Fibroblast of upper back skin (primary cell): ENCODE measurements around the gene CUL4A.
"Not testable (repeated sequence)": the region's sequence is repeated elsewhere in the genome, so short reads cannot be mapped to it uniquely, and the experiment has no call there.

ENCODE experiments used
- DNase-seq: peaks from one replicate; pipeline ENCODE4 v3.0.0-alpha.2; 2013

CUL4A gene

GRCh38 chr13:113209336-113209758 lies at the start of gene CUL4A:
Gene CUL4A (plus strand): TSS chr13:113209613. CDS start chr13:113209628, 15 bp downstream.
- DNase-seq, result peak; percentile 79

- DNase-seq, result no peak
These were observed 49.7 kb upstream of the CUL4A start for GRCh38 chr13:113159701-113160100.

- DNase-seq, result no peak
These were observed 48.4 kb upstream of the CUL4A start for GRCh38 chr13:113160983-113161382.

- DNase-seq, result no peak
These were observed 48.0 kb upstream of the CUL4A start for GRCh38 chr13:113161433-113161832.

GRCh38 chr13:113161975-113162374 lies 47.4 kb upstream of the CUL4A start:
- DNase-seq, result not testable (repeated sequence)

- DNase-seq, result no peak
These were observed 46.4 kb upstream of the CUL4A start for GRCh38 chr13:113162783-113163685.

GRCh38 chr13:113164492-113164891 lies 44.9 kb upstream of the CUL4A start:
- DNase-seq, result no peak

- DNase-seq, result no peak
These were observed 43.1 kb upstream of the CUL4A start for GRCh38 chr13:113166266-113166665.

GRCh38 chr13:113166681-113167080 lies 42.7 kb upstream of the CUL4A start:
- DNase-seq, result no peak

- no peak for DNase-seq
These were observed 42.3 kb upstream of the CUL4A start for GRCh38 chr13:113167155-113167554.

GRCh38 chr13:113167575-113167974 lies 41.8 kb upstream of the CUL4A start:
- no peak for DNase-seq

GRCh38 chr13:113168211-113168610 lies 41.2 kb upstream of the CUL4A start:
- no peak for DNase-seq

GRCh38 chr13:113169277-113170272 lies 39.8 kb upstream of the CUL4A start:
- no peak for DNase-seq

GRCh38 chr13:113170511-113170910 lies 38.9 kb upstream of the CUL4A start:
- no peak for DNase-seq

GRCh38 chr13:113171250-113172125 lies 37.9 kb upstream of the CUL4A start:
- no peak for DNase-seq

GRCh38 chr13:113172419-113172926 lies 36.9 kb upstream of the CUL4A start:
- DNase-seq, result no peak

GRCh38 chr13:113176280-113176679 lies 33.1 kb upstream of the CUL4A start:
- no peak for DNase-seq

GRCh38 chr13:113176822-113177221 lies 32.6 kb upstream of the CUL4A start:
- DNase-seq, result no peak

- DNase-seq, result peak; percentile 93
These were observed 31.1 kb upstream of the CUL4A start for GRCh38 chr13:113178070-113178895.

- no peak for DNase-seq
These were observed 30.6 kb upstream of the CUL4A start for GRCh38 chr13:113178896-113179167.
